Embryonic facial prominence (tissue), 1 donor: ENCODE data around the gene PDGFRB.

Source experiments
- DNase-seq: peaks from one replicate; pipeline ENCODE4 v3.0.0-alpha.2; 2016; ENCODE audit errors: extremely low spot score

Gene PDGFRB

GRCh38 chr5:150114773-150115408 is 40.8 kb downstream of the PDGFRB start:
- no peak for DNase-seq

GRCh38 chr5:150114102-150114641 is 41.5 kb downstream of the PDGFRB start:
- DNase-seq = no peak

GRCh38 chr5:150113047-150113744 is 42.4 kb downstream of the PDGFRB start:
- DNase-seq = no peak

GRCh38 chr5:150112201-150113046 is 43.2 kb downstream of the PDGFRB start:
- DNase-seq = no peak

GRCh38 chr5:150111122-150111521 is 44.5 kb downstream of the PDGFRB start:
- DNase-seq = no peak

GRCh38 chr5:150109921-150110320 is 45.7 kb downstream of the PDGFRB start:
- DNase-seq = no peak

- no peak for DNase-seq
Observed at GRCh38 chr5:150108711-150109514, 46.7 kb downstream of the PDGFRB start.

- no peak for DNase-seq
Observed at GRCh38 chr5:150107909-150108447, 47.7 kb downstream of the PDGFRB start.

GRCh38 chr5:150106674-150107426 is 48.8 kb downstream of the PDGFRB start:
- DNase-seq = no peak

GRCh38 chr5:150105928-150106615 is 49.6 kb downstream of the PDGFRB start:
- DNase-seq = no peak

GRCh38 chr5:150104550-150104870 is 51.1 kb downstream of the PDGFRB start:
- no peak for DNase-seq

GRCh38 chr5:150103678-150104549 is 51.7 kb downstream of the PDGFRB start:
- DNase-seq = no peak

- no peak for DNase-seq
Observed at GRCh38 chr5:150101023-150101422, 54.6 kb downstream of the PDGFRB start.

- DNase-seq = no peak
Observed at GRCh38 chr5:150097152-150097551, 58.5 kb downstream of the PDGFRB start.

GRCh38 chr5:150092159-150092787 is 63.4 kb downstream of the PDGFRB start:
- no peak for DNase-seq

GRCh38 chr5:150085950-150086715 is 69.5 kb downstream of the PDGFRB start, which contains the start of gene CSF1R:
CSF1R (minus strand) TSS chr5:150086554; CDS start chr5:150086427, 127 bp downstream.
- DNase-seq = no peak

- no peak for DNase-seq
Observed at GRCh38 chr5:150085191-150085912, 70.3 kb downstream of the PDGFRB start.
